Hepatocyte (in vitro differentiated cells): Measurements from ENCODE around the gene KSR2. TPM values are rescaled to one million over a fixed set of nuclear protein-coding genes. Genes with fewer than 3 reads are reported as not detected.

ENCODE experiments used
- DNase-seq: peaks from one replicate; pipeline ENCODE4 v3.0.0-alpha.2; 2016; ENCODE audit warnings: low spot score
- H2AFZ ChIP-seq: fragments of 200-600 bp; sonication (generic); 2 replicates; pipeline ENCODE4 v1.6.0; 2016; ENCODE audit warnings: antibody characterized with exemption, mild to moderate bottlenecking
- H3K27ac ChIP-seq: fragments of 200-600 bp; sonication (generic); 2 replicates; pipeline ENCODE4 v1.5.1; 2016; ENCODE audit warnings: mild to moderate bottlenecking
- H3K27me3 ChIP-seq: fragments of 200-600 bp; sonication (generic); 2 replicates; pipeline ENCODE4 v1.6.1; 2016
- H3K36me3 ChIP-seq: fragments of 200-600 bp; sonication (generic); replicated peaks from 2 replicates; pipeline ENCODE4 v1.5.1; 2016; ENCODE audit warnings: low read depth; ENCODE audit not compliant: insufficient read depth
- H3K4me1 ChIP-seq: fragments of 200-600 bp; sonication (generic); 2 replicates; pipeline ENCODE4 v1.5.1; 2016; ENCODE audit warnings: mild to moderate bottlenecking, moderate library complexity; ENCODE audit not compliant: insufficient read depth
- H3K4me2 ChIP-seq: fragments of 200-600 bp; sonication (generic); 2 replicates; pipeline ENCODE4 v1.6.0; 2016
- H3K4me3 ChIP-seq: fragments of 200-600 bp; sonication (generic); 2 replicates; pipeline ENCODE4 v1.5.1; 2016; ENCODE audit warnings: mild to moderate bottlenecking
- H3K79me2 ChIP-seq: fragments of 200-600 bp; sonication (generic); 2 replicates; pipeline ENCODE4 v1.6.0; 2017; ENCODE audit warnings: mild to moderate bottlenecking
- H3K9me2 ChIP-seq: fragments of 200-600 bp; sonication (generic); replicated peaks from 2 replicates; pipeline ENCODE4 v1.6.0; 2017; ENCODE audit warnings: mild to moderate bottlenecking; ENCODE audit not compliant: insufficient read depth
- H3K9me3 ChIP-seq: fragments of 200-600 bp; sonication (generic); 2 replicates; pipeline ENCODE4 v1.5.1; 2016; ENCODE audit warnings: low read depth, mild to moderate bottlenecking
- H4K20me1 ChIP-seq: fragments of 200-600 bp; sonication (generic); 2 replicates; pipeline ENCODE4 v1.6.0; 2016; ENCODE audit warnings: mild to moderate bottlenecking; ENCODE audit not compliant: insufficient read depth, poor library complexity, severe bottlenecking
- CTCF ChIP-seq: fragments of 200-600 bp; sonication (generic); IDR thresholded peaks from 2 replicates; pipeline ENCODE4 v1.5.1; 2016; ENCODE audit warnings: antibody characterized with exemption, mild to moderate bottlenecking; ENCODE audit not compliant: poor library complexity
- EZH2 ChIP-seq: fragments of 200-600 bp; sonication (generic); IDR thresholded peaks from 2 replicates; pipeline ENCODE4 v1.6.1; 2016; ENCODE audit warnings: antibody characterized with exemption, mild to moderate bottlenecking, borderline replicate concordance
- EZH2phosphoT487 ChIP-seq: fragments of 200-600 bp; sonication (generic); IDR thresholded peaks from one replicate; pipeline ENCODE4 v1.6.1; 2018; ENCODE audit warnings: antibody characterized with exemption, mild to moderate bottlenecking, low read depth, moderate library complexity; ENCODE audit not compliant: unreplicated experiment, severe bottlenecking
- WGBS: methylation state at CpG from one replicate; pipeline ENCODE4 v1.1.6; 2016; ENCODE audit warnings: low lambda C conversion rate; ENCODE audit errors: missing lambda C conversion rate; 5-methylcytosine and 5-hydroxymethylcytosine counted together
- polyA plus RNA-seq: library from polyadenylated mRNA; unstranded; fragments of >200 nt; fragmentation: Nextera tagmentation; extraction: Ambion mirVana; gene quantifications from 2 replicates; pipeline ENCODE4 v1.2.1, GENCODE V29; 2016
- total RNA-seq: library from RNA; depleted of rRNA; stranded (reverse); fragments of >200 nt; gene quantifications from 2 replicates; pipeline ENCODE4 v1.2.3, GENCODE V29; 2014

The KSR2 gene
- total and polyA plus RNA-seq, 2 experiments from 2014 or later = 0.37 to 0.46 TPM

- Histone ChIP-seq H3K27ac (no peak overlapping the region), H3K9me3 (no peaks in the 10 kb centered on the region), H2AFZ (no peak overlapping the region), H3K9me2 (no peaks in the 10 kb centered on the region), H3K4me1 (peaks cover 7% of the 10 kb centered on the region), H3K27me3 (no peaks in the 10 kb centered on the region), H4K20me1 (no peaks in the 10 kb centered on the region), H3K4me2 (no peak overlapping the region), H3K36me3 (no peaks in the 10 kb centered on the region), H3K4me3 (no peak overlapping the region), H3K79me2 (no peaks in the 10 kb centered on the region)
- TF ChIP-seq EZH2phosphoT487 (no peak), EZH2 (no peak), CTCF (no peak)
- DNase-seq = no peak
- 60% methylated on average over 1 of the region's 1 CpG for WGBS
These were observed 373.0 kb downstream of the KSR2 start for GRCh38 chr12:117595751-117596150.

- no peak overlapping the region for H3K4me3 ChIP-seq
- TF ChIP-seq EZH2 = no peak
- H3K9me3 ChIP-seq = no peaks in the 10 kb centered on the region
- no peak overlapping the region for H3K4me2 ChIP-seq
- no peak for DNase-seq
- no peak overlapping the region for H3K27ac ChIP-seq
- H3K4me1 ChIP-seq = peaks cover 7% of the 10 kb centered on the region
- no peaks in the 10 kb centered on the region for H3K36me3 ChIP-seq
- WGBS = 30% methylated on average over 4 of the region's 4 CpGs
- H3K79me2 ChIP-seq = no peaks in the 10 kb centered on the region
- no peaks in the 10 kb centered on the region for H4K20me1 ChIP-seq
- no peaks in the 10 kb centered on the region for H3K27me3 ChIP-seq
- no peak overlapping the region for H2AFZ ChIP-seq
- no peaks in the 10 kb centered on the region for H3K9me2 ChIP-seq
These were observed 374.3 kb downstream of the KSR2 start for GRCh38 chr12:117594481-117594880.

- Histone ChIP-seq H3K4me2 (no peak overlapping the region), H3K9me3 (no peaks in the 10 kb centered on the region), H3K36me3 (no peaks in the 10 kb centered on the region), H3K4me3 (no peak overlapping the region), H2AFZ (no peak overlapping the region), H3K4me1 (peaks cover 7% of the 10 kb centered on the region), H3K9me2 (no peaks in the 10 kb centered on the region), H3K27ac (no peak overlapping the region), H3K79me2 (no peaks in the 10 kb centered on the region), H4K20me1 (no peaks in the 10 kb centered on the region), H3K27me3 (no peaks in the 10 kb centered on the region)
- TF ChIP-seq EZH2phosphoT487 (no peak), EZH2 (no peak), CTCF (no peak)
- 49% methylated on average over 7 of the region's 7 CpGs for WGBS
- no peak for DNase-seq
These were observed 374.9 kb downstream of the KSR2 start for GRCh38 chr12:117593815-117594400.

GRCh38 chr12:117592588-117593305 is 376.0 kb downstream of the KSR2 start:
- H3K79me2 ChIP-seq = no peaks in the 10 kb centered on the region
- H3K36me3 ChIP-seq = no peaks in the 10 kb centered on the region
- H3K4me1 ChIP-seq = peaks cover 7% of the 10 kb centered on the region
- H3K9me3 ChIP-seq = no peaks in the 10 kb centered on the region
- WGBS = 75% methylated on average over 9 of the region's 9 CpGs
- H3K27ac ChIP-seq = no peak overlapping the region
- H3K4me3 ChIP-seq = no peak overlapping the region
- TF ChIP-seq EZH2phosphoT487 (no peak), EZH2 (no peak), CTCF (no peak)
- H4K20me1 ChIP-seq = no peaks in the 10 kb centered on the region
- no peaks in the 10 kb centered on the region for H3K27me3 ChIP-seq
- DNase-seq = no peak
- H3K9me2 ChIP-seq = no peaks in the 10 kb centered on the region
- H3K4me2 ChIP-seq = no peak overlapping the region
- H2AFZ ChIP-seq = no peak overlapping the region
